C4-2B (cell line): Measurements from ENCODE around the gene TMEM87B.
"Not testable (repeated sequence)": the region's sequence is repeated elsewhere in the genome, so short reads cannot be mapped to it uniquely, and the experiment has no call there.

Source experiments
- ZFX ChIP-seq: fragments of 450-650 bp; IDR thresholded peaks from 2 replicates; pipeline ENCODE4 v1.6.1; 2017
- TF ChIP-seq, protein P1 (sequence below): fragments of 450-650 bp; conservative IDR thresholded peaks from 2 replicates; pipeline ENCODE4 v1.5.1; 2017; ENCODE audit warnings: mild to moderate bottlenecking

DNA sequence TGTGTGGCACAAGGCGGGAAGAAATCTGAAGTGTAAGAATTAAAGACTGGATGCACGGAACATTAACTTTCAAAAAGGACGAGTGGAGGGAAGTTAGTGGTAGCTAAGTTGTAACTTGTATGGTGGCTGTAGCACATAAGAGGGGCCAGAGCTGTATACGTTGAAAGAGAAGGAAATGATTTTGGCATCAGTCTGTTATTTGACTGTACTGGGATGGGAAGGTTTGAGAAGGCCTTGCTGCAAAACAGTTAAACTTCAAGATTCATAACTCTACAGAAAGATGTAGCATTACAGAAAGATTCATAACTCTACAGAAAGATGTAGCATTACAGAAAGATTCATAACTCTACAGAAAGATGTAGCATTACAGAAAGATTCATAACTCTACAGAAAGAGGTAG is 58.3 kb downstream of the TMEM87B start:
- TF ChIP-seq, protein P1, sequence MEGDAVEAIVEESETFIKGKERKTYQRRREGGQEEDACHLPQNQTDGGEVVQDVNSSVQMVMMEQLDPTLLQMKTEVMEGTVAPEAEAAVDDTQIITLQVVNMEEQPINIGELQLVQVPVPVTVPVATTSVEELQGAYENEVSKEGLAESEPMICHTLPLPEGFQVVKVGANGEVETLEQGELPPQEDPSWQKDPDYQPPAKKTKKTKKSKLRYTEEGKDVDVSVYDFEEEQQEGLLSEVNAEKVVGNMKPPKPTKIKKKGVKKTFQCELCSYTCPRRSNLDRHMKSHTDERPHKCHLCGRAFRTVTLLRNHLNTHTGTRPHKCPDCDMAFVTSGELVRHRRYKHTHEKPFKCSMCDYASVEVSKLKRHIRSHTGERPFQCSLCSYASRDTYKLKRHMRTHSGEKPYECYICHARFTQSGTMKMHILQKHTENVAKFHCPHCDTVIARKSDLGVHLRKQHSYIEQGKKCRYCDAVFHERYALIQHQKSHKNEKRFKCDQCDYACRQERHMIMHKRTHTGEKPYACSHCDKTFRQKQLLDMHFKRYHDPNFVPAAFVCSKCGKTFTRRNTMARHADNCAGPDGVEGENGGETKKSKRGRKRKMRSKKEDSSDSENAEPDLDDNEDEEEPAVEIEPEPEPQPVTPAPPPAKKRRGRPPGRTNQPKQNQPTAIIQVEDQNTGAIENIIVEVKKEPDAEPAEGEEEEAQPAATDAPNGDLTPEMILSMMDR, result not testable (repeated sequence)
- TF ChIP-seq ZFX, result not testable (repeated sequence)
